ENCODE measurements around the gene PLAGL2.
"Not testable (repeated sequence)": the region's sequence is repeated elsewhere in the genome, so short reads cannot be mapped to it uniquely, and the experiment has no call there.

Gene PLAGL2

GRCh38 chr20:32188376-32189122, 19.0 kb downstream of the PLAGL2 start:
- H3K4me1 Mint-ChIP-seq: peaks cover 37% of the 10 kb centered on the region
- DNase-seq (ENCODE audit: low spot score in 2 of 2) (no peak), ATAC-seq (no peak)
- H3K4me3 Mint-ChIP-seq: peak overlapping the region; percentile 64
- peak overlapping the region; percentile 69 for H3K27ac Mint-ChIP-seq
- H3K9me3 Mint-ChIP-seq: no peaks in the 10 kb centered on the region
- H3K36me3 Mint-ChIP-seq: peaks cover 64% of the 10 kb centered on the region

DNA sequence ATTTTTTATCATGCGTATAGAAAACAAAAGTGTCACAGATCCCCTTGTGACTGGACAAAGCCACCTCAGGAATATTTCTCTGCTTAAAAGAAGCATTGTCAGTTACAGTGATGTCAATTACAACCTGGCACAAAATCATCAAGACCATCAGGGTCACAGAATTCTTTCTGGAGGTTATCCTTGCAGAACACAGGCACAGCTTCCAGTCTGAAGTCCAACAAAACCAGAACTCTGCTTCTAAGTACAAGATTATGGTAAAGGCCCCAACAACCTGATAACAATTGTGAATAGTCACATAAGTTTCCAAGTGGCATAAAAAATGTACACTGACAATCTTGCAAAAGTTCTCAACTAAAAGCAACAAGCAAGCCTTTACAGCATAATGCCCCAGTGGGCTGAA, 21.0 kb downstream of the PLAGL2 start:
- Mint-ChIP-seq H3K4me1 (peaks cover 27% of the 10 kb centered on the region), H3K9me3 (no peaks in the 10 kb centered on the region), H3K4me3 (no peak overlapping the region), H3K36me3 (peaks cover 43% of the 10 kb centered on the region), H3K27ac (no peak overlapping the region)
- no peak for DNase-seq (ENCODE audit: low spot score in 2 of 2)
- no peak for ATAC-seq

GRCh38 chr20:32184961-32185603, 22.5 kb downstream of the PLAGL2 start:
- H3K36me3 Mint-ChIP-seq: peaks cover 29% of the 10 kb centered on the region
- H3K9me3 Mint-ChIP-seq: no peaks in the 10 kb centered on the region
- peak overlapping the region; percentile 75 for H3K27ac Mint-ChIP-seq
- ATAC-seq (no peak), DNase-seq (ENCODE audit: low spot score in 2 of 2) (no peak)
- no peak overlapping the region for H3K4me3 Mint-ChIP-seq
- peaks cover 16% of the 10 kb centered on the region for H3K4me1 Mint-ChIP-seq

DNA sequence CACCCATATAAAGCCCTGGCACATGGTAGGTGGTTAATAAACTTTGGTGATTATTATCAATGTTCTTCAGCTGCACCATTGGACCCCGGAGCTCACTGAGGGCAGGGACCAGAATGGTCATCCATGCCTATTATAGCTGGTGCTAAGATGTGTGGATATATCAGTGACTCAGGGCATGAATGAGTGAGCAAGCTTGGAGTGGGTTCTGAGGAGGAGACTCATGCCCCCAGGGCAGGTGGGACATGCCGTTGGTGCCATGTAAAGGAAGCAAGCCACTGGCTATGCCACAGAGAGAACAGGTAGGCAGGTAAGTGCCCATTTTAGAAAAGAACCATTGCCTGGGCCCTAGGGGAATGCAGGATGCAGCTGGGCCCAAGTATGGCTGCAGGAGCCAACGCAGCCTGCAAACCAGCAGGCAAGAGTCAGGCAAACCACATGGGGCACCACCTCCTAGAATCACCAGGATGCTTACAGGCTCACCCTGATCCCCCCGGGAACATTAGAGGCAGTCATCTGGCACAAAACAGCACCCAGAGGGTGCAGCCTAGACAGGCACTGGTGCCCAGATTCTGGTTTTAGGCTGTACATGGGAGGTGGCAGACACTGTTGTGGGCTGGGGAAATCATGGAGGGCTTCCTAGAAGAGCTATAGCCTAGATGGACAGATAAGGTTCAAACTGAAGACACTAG, 23.5 kb downstream of the PLAGL2 start:
- Mint-ChIP-seq H3K4me3 (no peak overlapping the region), H3K27ac (no peak overlapping the region), H3K4me1 (peaks cover 7% of the 10 kb centered on the region), H3K9me3 (no peaks in the 10 kb centered on the region), H3K36me3 (peaks cover 19% of the 10 kb centered on the region)
- DNase-seq (ENCODE audit: low spot score in 2 of 2) (no peak), ATAC-seq (no peak)

DNA sequence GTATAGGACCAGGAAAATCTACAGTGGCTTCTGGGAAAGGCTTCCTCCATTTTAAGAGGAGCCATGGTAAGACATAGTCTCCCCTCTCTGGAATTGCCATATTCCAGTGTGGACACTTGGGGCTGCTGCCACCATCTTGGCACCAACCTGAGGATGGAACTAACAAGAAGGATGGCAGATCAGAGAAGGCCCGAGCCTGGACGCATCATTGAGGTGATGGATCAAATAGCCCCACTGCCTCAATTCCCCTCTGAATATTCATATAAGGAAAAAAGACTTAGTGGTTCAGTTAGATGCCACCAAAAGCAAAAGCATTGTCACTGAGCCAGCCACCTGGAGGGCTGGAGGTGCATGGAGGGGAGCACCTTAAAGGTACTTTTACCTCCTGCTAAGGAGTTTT, 25.9 kb downstream of the PLAGL2 start:
- Mint-ChIP-seq H3K27ac (no peak overlapping the region), H3K36me3 (no peaks in the 10 kb centered on the region), H3K9me3 (no peaks in the 10 kb centered on the region), H3K4me3 (no peak overlapping the region), H3K4me1 (no peaks in the 10 kb centered on the region)
- DNase-seq (ENCODE audit: low spot score in 2 of 2) (no peak), ATAC-seq (no peak)

DNA sequence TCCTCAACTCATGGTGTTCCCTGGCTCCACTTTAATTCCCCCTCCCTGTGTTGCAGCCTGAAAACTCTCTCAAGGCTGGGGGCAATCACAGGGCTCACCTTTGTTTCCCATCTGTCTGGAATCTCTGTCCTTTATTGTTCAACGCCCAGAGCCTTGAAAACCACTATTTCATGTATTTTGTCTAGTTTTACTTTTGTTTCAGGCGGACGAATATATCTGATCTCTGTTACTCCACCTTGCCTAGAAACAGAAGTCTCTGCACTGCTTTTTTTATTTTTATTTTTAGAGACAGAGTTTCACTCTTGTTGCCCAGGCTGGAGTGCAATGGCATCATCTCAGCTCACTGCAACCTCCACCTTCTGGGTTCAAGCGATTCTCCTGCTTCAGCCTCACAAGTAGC, 27.6 kb downstream of the PLAGL2 start:
- DNase-seq (ENCODE audit: low spot score in 2 of 2) (no peak), ATAC-seq (no peak)
- no peaks in the 10 kb centered on the region for H3K9me3 Mint-ChIP-seq
- H3K27ac Mint-ChIP-seq: peak overlapping the region; percentile 7
- no peaks in the 10 kb centered on the region for H3K4me1 Mint-ChIP-seq
- no peak overlapping the region for H3K4me3 Mint-ChIP-seq
- H3K36me3 Mint-ChIP-seq: no peaks in the 10 kb centered on the region

GRCh38 chr20:32179515-32179914, 28.0 kb downstream of the PLAGL2 start:
- no peaks in the 10 kb centered on the region for H3K4me1 Mint-ChIP-seq
- H3K9me3 Mint-ChIP-seq: no peaks in the 10 kb centered on the region
- no peaks in the 10 kb centered on the region for H3K36me3 Mint-ChIP-seq
- no peak overlapping the region for H3K4me3 Mint-ChIP-seq
- H3K27ac Mint-ChIP-seq: peak overlapping the region; percentile 7
- ATAC-seq (no peak), DNase-seq (ENCODE audit: low spot score in 2 of 2) (no peak)

- not testable (repeated sequence) for ATAC-seq
Observed at GRCh38 chr20:32177696-32178095, 29.8 kb downstream of the PLAGL2 start.

DNA sequence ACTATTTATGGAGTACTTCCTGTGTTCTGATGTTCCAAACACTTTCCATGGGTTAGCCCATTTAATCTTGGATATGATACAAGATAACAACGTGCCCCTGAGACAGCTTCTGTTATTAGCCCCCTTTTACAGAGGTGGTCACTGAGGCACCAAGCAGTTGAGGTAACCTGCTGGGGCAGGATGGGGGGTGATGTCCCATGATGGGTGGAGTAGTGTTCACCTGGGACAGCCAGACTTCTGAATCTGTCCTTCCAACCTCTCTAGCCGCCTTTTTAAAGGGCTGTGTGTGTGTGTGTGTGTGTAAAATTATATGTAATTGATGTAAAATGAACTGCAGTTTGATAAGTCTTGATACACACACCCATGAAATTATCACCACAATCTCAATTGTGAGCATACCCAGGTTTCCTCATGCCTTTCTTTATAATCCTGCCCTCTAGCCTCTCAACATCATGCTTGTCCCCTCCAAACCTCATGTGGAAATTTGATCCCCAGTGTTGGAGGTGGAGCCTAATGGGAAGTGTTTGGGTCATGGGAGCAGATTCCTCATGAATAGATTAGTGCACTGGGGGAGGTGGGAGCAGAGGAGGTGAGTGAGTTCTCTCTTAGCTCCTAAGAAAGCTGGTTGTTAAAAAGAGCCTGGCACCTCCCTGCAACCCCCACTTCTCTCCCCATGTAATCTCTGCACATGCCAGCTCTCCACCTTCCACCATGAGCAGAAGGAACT, 39.2 kb downstream of the PLAGL2 start:
- Mint-ChIP-seq H3K9me3 (no peaks in the 10 kb centered on the region), H3K4me3 (no peak overlapping the region), H3K36me3 (peaks cover 45% of the 10 kb centered on the region), H3K27ac (peak overlapping the region; percentile 41), H3K4me1 (no peaks in the 10 kb centered on the region)
- no peak for DNase-seq (ENCODE audit: low spot score in 2 of 2)
- ATAC-seq: no peak

More at GRCh38 chr20:32177696-32178095, 29.8 kb downstream of the PLAGL2 start:
- not testable (repeated sequence) for H3K9me3 Mint-ChIP-seq; H3K4me1 Mint-ChIP-seq; H3K36me3 Mint-ChIP-seq; H3K27ac Mint-ChIP-seq; DNase-seq (ENCODE audit: low spot score in 2 of 2); H3K4me3 Mint-ChIP-seq

- DNase-seq (ENCODE audit: low spot score in 2 of 2) (no peak), ATAC-seq (no peak)
- Mint-ChIP-seq H3K9me3 (no peaks in the 10 kb centered on the region), H3K27ac (peak overlapping the region; percentile 74), H3K4me3 (no peak overlapping the region), H3K36me3 (peaks cover 53% of the 10 kb centered on the region), H3K4me1 (no peaks in the 10 kb centered on the region)
Observed at GRCh38 chr20:32167552-32167951, 40.0 kb downstream of the PLAGL2 start.

GRCh38 chr20:32165836-32166545, 41.6 kb downstream of the PLAGL2 start:
- DNase-seq (ENCODE audit: low spot score in 2 of 2) (no peak), ATAC-seq (no peak)
- Mint-ChIP-seq H3K4me1 (no peaks in the 10 kb centered on the region), H3K36me3 (peaks cover 69% of the 10 kb centered on the region), H3K9me3 (no peaks in the 10 kb centered on the region), H3K4me3 (no peak overlapping the region), H3K27ac (peak overlapping the region; percentile 74)

GRCh38 chr20:32164984-32165735, 42.4 kb downstream of the PLAGL2 start:
- DNase-seq (ENCODE audit: low spot score in 2 of 2): no peak
- H3K27ac Mint-ChIP-seq: peak overlapping the region; percentile 79
- H3K4me1 Mint-ChIP-seq: no peaks in the 10 kb centered on the region
- H3K9me3 Mint-ChIP-seq: no peaks in the 10 kb centered on the region
- peaks cover 77% of the 10 kb centered on the region for H3K36me3 Mint-ChIP-seq
- H3K4me3 Mint-ChIP-seq: no peak overlapping the region
- no peak for ATAC-seq

DNA sequence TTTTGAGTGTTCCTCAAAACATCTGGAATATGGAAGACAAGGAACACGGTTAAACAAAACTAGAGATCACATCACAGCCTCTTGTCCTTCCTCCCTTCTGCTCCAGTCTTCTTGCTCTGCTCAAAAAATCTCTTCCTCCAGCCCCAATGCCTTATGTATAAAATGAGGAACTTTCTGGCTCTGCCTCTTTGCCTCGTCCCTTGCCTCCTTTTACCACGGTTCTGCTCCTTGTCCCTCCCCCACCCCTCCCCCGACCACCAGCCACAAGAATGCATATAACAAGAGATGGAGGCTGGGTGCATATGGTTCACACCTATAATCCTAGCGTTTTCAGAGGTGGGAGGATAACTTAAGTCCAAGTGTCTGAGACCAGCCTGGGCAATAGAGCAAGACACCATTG, 43.6 kb downstream of the PLAGL2 start:
- H3K4me1 Mint-ChIP-seq: no peaks in the 10 kb centered on the region
- H3K4me3 Mint-ChIP-seq: no peak overlapping the region
- peak overlapping the region; percentile 79 for H3K27ac Mint-ChIP-seq
- no peaks in the 10 kb centered on the region for H3K9me3 Mint-ChIP-seq
- H3K36me3 Mint-ChIP-seq: peaks cover 89% of the 10 kb centered on the region
- DNase-seq (ENCODE audit: low spot score in 2 of 2) (no peak), ATAC-seq (no peak)

GRCh38 chr20:32162351-32162750, 45.2 kb downstream of the PLAGL2 start:
- DNase-seq (ENCODE audit: low spot score in 2 of 2) (no peak), ATAC-seq (no peak)
- H3K27ac Mint-ChIP-seq: no peak overlapping the region
- H3K4me3 Mint-ChIP-seq: no peak overlapping the region
- H3K4me1 Mint-ChIP-seq: no peaks in the 10 kb centered on the region
- peaks cover 100% of the 10 kb centered on the region for H3K36me3 Mint-ChIP-seq
- H3K9me3 Mint-ChIP-seq: no peaks in the 10 kb centered on the region

Measured in stimulated activated effector memory CD8-positive, alpha-beta T cell treated with anti-CD3 and anti-CD28 coated beads, Interleukin-12 subunit alpha, Interleukin-12 subunit beta, amount 100 ng/mL, for 72 hours (primary cell).